Cardiac muscle cell (in vitro differentiated cells and primary cell): Measurements from ENCODE around the gene TPSD1. TPM values are rescaled to one million over a fixed set of nuclear protein-coding genes. Genes with fewer than 3 reads are reported as not detected.

ENCODE experiments used
- DNase-seq, 2 donors: peaks; one replicate each; pipeline versions ENCODE4 v3.0.0 to v3.0.0-alpha.2; 2010 to 2017; ENCODE audit warnings: low read depth in 1 of 2, low spot score in 1 of 2
- H3K27ac ChIP-seq: fragments of 200-600 bp; sonication (generic); 2 replicates; pipeline ENCODE4 v1.5.1; 2016
- H3K27me3 ChIP-seq: fragments of 200-600 bp; sonication (generic); 2 replicates; pipeline ENCODE4 v1.6.0; 2016; ENCODE audit warnings: control low read depth
- H3K36me3 ChIP-seq: fragments of 200-600 bp; sonication (generic); 2 replicates; pipeline ENCODE4 v1.5.1; 2016; ENCODE audit warnings: control low read depth
- H3K4me1 ChIP-seq: fragments of 200-600 bp; sonication (generic); 2 replicates; pipeline ENCODE4 v1.8.1; 2017; ENCODE audit warnings: low read depth, mild to moderate bottlenecking, mixed run types
- H3K4me3 ChIP-seq: fragments of 200-600 bp; sonication (generic); 2 replicates; pipeline ENCODE4 v1.5.1; 2016; ENCODE audit warnings: mild to moderate bottlenecking
- H3K9me3 ChIP-seq: fragments of 200-600 bp; sonication (generic); 2 replicates; pipeline ENCODE4 v1.5.1; 2017; ENCODE audit warnings: low read depth, mild to moderate bottlenecking, control low read depth
- CTCF ChIP-seq: IDR thresholded peaks from 2 replicates; pipeline ENCODE4 v1.5.1; 2012; ENCODE audit warnings: low read depth, mild to moderate bottlenecking, low read length
- polyA plus RNA-seq: library from polyadenylated mRNA; unstranded; fragments of >200 nt; fragmentation: Nextera tagmentation; extraction: Ambion mirVana; gene quantifications from 2 replicates; pipeline ENCODE4 v1.2.1, GENCODE V29; 2016
- total RNA-seq: library from RNA; depleted of rRNA; stranded (reverse); fragments of >200 nt; gene quantifications from 2 replicates; pipeline ENCODE4 v1.2.3, GENCODE V29; 2016

The TPSD1 gene
- total and polyA plus RNA-seq, 2 experiments from 2014 or later = not detected

GRCh38 chr16:1257561-1258224 lies 1.8 kb downstream of the TPSD1 start:
- no peak overlapping the region for H3K27ac ChIP-seq
- no peaks in the 10 kb centered on the region for H3K36me3 ChIP-seq
- H3K4me3 ChIP-seq = no peak overlapping the region
- H3K4me1 ChIP-seq = peaks cover 4% of the 10 kb centered on the region
- H3K9me3 ChIP-seq = no peaks in the 10 kb centered on the region
- peaks cover 54% of the 10 kb centered on the region for H3K27me3 ChIP-seq
- no peak for DNase-seq
- no peak for TF ChIP-seq CTCF

- peaks cover 59% of the 10 kb centered on the region for H3K27me3 ChIP-seq
- TF ChIP-seq CTCF = no peak
- H3K4me1 ChIP-seq = peaks cover 4% of the 10 kb centered on the region
- H3K36me3 ChIP-seq = no peaks in the 10 kb centered on the region
- H3K4me3 ChIP-seq = no peak overlapping the region
- no peak overlapping the region for H3K27ac ChIP-seq
- H3K9me3 ChIP-seq = no peaks in the 10 kb centered on the region
- no peak for DNase-seq
These were observed 2.3 kb downstream of the TPSD1 start for GRCh38 chr16:1258225-1258600.

- no peak overlapping the region for H3K27ac ChIP-seq
- H3K36me3 ChIP-seq = no peaks in the 10 kb centered on the region
- peaks cover 61% of the 10 kb centered on the region for H3K27me3 ChIP-seq
- H3K4me3 ChIP-seq = no peak overlapping the region
- H3K4me1 ChIP-seq = peaks cover 4% of the 10 kb centered on the region
- TF ChIP-seq CTCF = no peak
- H3K9me3 ChIP-seq = no peaks in the 10 kb centered on the region
- peak in 1 of 2 donors; percentile 42 for DNase-seq
These were observed 3.3 kb downstream of the TPSD1 start for GRCh38 chr16:1258906-1259759.

- Histone ChIP-seq H3K4me1 (peaks cover 4% of the 10 kb centered on the region), H3K9me3 (no peaks in the 10 kb centered on the region), H3K27me3 (peaks cover 61% of the 10 kb centered on the region), H3K4me3 (no peak overlapping the region), H3K27ac (no peak overlapping the region), H3K36me3 (no peaks in the 10 kb centered on the region)
- no peak for TF ChIP-seq CTCF
- no peak for DNase-seq
These were observed 3.8 kb downstream of the TPSD1 start for GRCh38 chr16:1259760-1260068.

GRCh38 chr16:1260101-1260680 lies 4.3 kb downstream of the TPSD1 start:
- Histone ChIP-seq H3K4me3 (no peak overlapping the region), H3K27ac (no peak overlapping the region), H3K36me3 (no peaks in the 10 kb centered on the region), H3K4me1 (peaks cover 4% of the 10 kb centered on the region), H3K9me3 (no peaks in the 10 kb centered on the region), H3K27me3 (peaks cover 61% of the 10 kb centered on the region)
- no peak for DNase-seq
- TF ChIP-seq CTCF = no peak
